Measurements from ENCODE around the gene WDR81.
"Not testable (repeated sequence)": the region's sequence is repeated elsewhere in the genome, so short reads cannot be mapped to it uniquely, and the experiment has no call there.

Gene WDR81

GRCh38 chr17:1767358-1767757, 42.9 kb downstream of the WDR81 start:
- in situ Hi-C loops (cut with MboI; ENCODE audit: low pct_unique_long_range_greater_than_20kb, low sequenced_read_pairs, unreplicated experiment) = no loop called here
- TF ChIP-seq CTCF (IDR thresholded peaks at IDR 0.05; ENCODE audit: extremely low read depth, insufficient read depth, missing control alignments) = peak; percentile 10
- DNase-seq (ENCODE audit: low spot score) = no peak

- TF ChIP-seq CTCF (IDR thresholded peaks at IDR 0.05; ENCODE audit: extremely low read depth, insufficient read depth, missing control alignments) = no peak
- DNase-seq (ENCODE audit: low spot score) = no peak
- in situ Hi-C loops (cut with MboI; ENCODE audit: low pct_unique_long_range_greater_than_20kb, low sequenced_read_pairs, unreplicated experiment) = no loop called here
Measured at GRCh38 chr17:1769822-1770477, 45.4 kb downstream of the WDR81 start.

GRCh38 chr17:1773000-1773695, 48.6 kb downstream of the WDR81 start:
- in situ Hi-C loops (cut with MboI; ENCODE audit: low pct_unique_long_range_greater_than_20kb, low sequenced_read_pairs, unreplicated experiment); DNase-seq (ENCODE audit: low spot score): not testable (repeated sequence)

- DNase-seq (ENCODE audit: low spot score) = no peak
- no peak for TF ChIP-seq CTCF (IDR thresholded peaks at IDR 0.05; ENCODE audit: extremely low read depth, insufficient read depth, missing control alignments)
- in situ Hi-C loops (cut with MboI; ENCODE audit: low pct_unique_long_range_greater_than_20kb, low sequenced_read_pairs, unreplicated experiment) = no loop called here
Measured at GRCh38 chr17:1773696-1774181, 49.2 kb downstream of the WDR81 start.

GRCh38 chr17:1774390-1775176, 50.1 kb downstream of the WDR81 start:
- no peak for TF ChIP-seq CTCF (IDR thresholded peaks at IDR 0.05; ENCODE audit: extremely low read depth, insufficient read depth, missing control alignments)
- in situ Hi-C loops (cut with MboI; ENCODE audit: low pct_unique_long_range_greater_than_20kb, low sequenced_read_pairs, unreplicated experiment) = no loop called here
- no peak for DNase-seq (ENCODE audit: low spot score)

GRCh38 chr17:1776328-1776727, 51.8 kb downstream of the WDR81 start:
- TF ChIP-seq CTCF (IDR thresholded peaks at IDR 0.05; ENCODE audit: extremely low read depth, insufficient read depth, missing control alignments) = no peak
- in situ Hi-C loops (cut with MboI; ENCODE audit: low pct_unique_long_range_greater_than_20kb, low sequenced_read_pairs, unreplicated experiment) = no loop called here
- DNase-seq (ENCODE audit: low spot score) = no peak
